Keratinocyte (primary cell): ENCODE data around the gene FARP2. TPM values are rescaled to one million over a fixed set of nuclear protein-coding genes. Genes with fewer than 3 reads are reported as not detected.

Source experiments
- DNase-seq: peaks from one replicate; pipeline ENCODE4 v3.0.0-alpha.2; 2011; ENCODE audit warnings: low read depth, missing footprints, low spot score
- FAIRE-seq: peaks from 2 replicates; lab custom pipeline; 2011; peaks lifted over from hg19 to GRCh38; lab: Jason Lieb, UNC
- H2AFZ ChIP-seq: 2 replicates; pipeline ENCODE4 v1.6.0; 2012; ENCODE audit warnings: low read length, control low read depth, inconsistent platforms; ENCODE audit not compliant: control insufficient read depth
- H3K27ac ChIP-seq: 2 replicates; pipeline ENCODE4 v1.5.1; 2011; ENCODE audit warnings: low read length; ENCODE audit not compliant: control insufficient read depth, insufficient read depth
- H3K27me3 ChIP-seq: 3 replicates; pipeline ENCODE4 v1.6.0; 2011; ENCODE audit warnings: low read length; ENCODE audit not compliant: control insufficient read depth, insufficient read depth; ENCODE audit errors: extremely low read depth
- H3K36me3 ChIP-seq, 2 experiments: 2 replicates in 1 of 2; 3 replicates in 1 of 2; pipeline ENCODE4 v1.5.1; 2011; ENCODE audit warnings: low read length in 2 of 2, mild to moderate bottlenecking in 1 of 2; ENCODE audit not compliant: control insufficient read depth in 2 of 2, insufficient read depth in 2 of 2; ENCODE audit errors: extremely low read depth in 1 of 2
- H3K4me1 ChIP-seq: 3 replicates; pipeline ENCODE4 v1.5.1; 2011; ENCODE audit warnings: low read length; ENCODE audit not compliant: control insufficient read depth, insufficient read depth; ENCODE audit errors: extremely low read depth
- H3K4me2 ChIP-seq: 3 replicates; pipeline ENCODE4 v1.6.0; 2011; ENCODE audit warnings: low read depth, low read length; ENCODE audit not compliant: control insufficient read depth, insufficient read depth; ENCODE audit errors: extremely low read depth
- H3K4me3 ChIP-seq, 3 experiments: fragments of 200-600 bp in 1 of 3; sonication (generic) in 1 of 3; 2 replicates in 2 of 3; 3 replicates in 1 of 3; pipeline ENCODE4 v1.5.1; 2011 to 2016; ENCODE audit warnings: low read length in 3 of 3, mild to moderate bottlenecking in 3 of 3, control low read depth in 2 of 3, inconsistent platforms in 1 of 3, low read depth in 1 of 3, mixed read lengths in 1 of 3, mixed run types in 1 of 3, moderate library complexity in 1 of 3; ENCODE audit not compliant: control insufficient read depth in 2 of 3, insufficient read depth in 2 of 3; ENCODE audit errors: extremely low read depth in 1 of 3
- H3K79me2 ChIP-seq: 2 replicates; pipeline ENCODE4 v1.6.0; 2012; ENCODE audit warnings: low read length; ENCODE audit not compliant: control insufficient read depth, insufficient read depth
- H3K9ac ChIP-seq: 3 replicates; pipeline ENCODE4 v1.6.0; 2011; ENCODE audit warnings: low read length; ENCODE audit not compliant: control insufficient read depth, insufficient read depth; ENCODE audit errors: extremely low read depth
- H3K9me1 ChIP-seq: 3 replicates; pipeline ENCODE4 v1.6.0; 2011; ENCODE audit warnings: low read length; ENCODE audit not compliant: control insufficient read depth, insufficient read depth; ENCODE audit errors: extremely low read depth
- H3K9me3 ChIP-seq: 2 replicates; pipeline ENCODE4 v1.5.1; 2012; ENCODE audit warnings: low read depth, low read length; ENCODE audit not compliant: control insufficient read depth
- H4K20me1 ChIP-seq: 3 replicates; pipeline ENCODE4 v1.6.0; 2011; ENCODE audit warnings: low read length; ENCODE audit not compliant: control insufficient read depth, insufficient read depth; ENCODE audit errors: extremely low read depth
- CTCF ChIP-seq, 3 experiments: IDR thresholded peaks in 1 of 3; conservative IDR thresholded peaks in 1 of 3; optimal IDR thresholded peaks in 1 of 3; 2 replicates in 2 of 3; 3 replicates in 1 of 3; pipeline versions ENCODE3 to v1.5.1; 2011; ENCODE audit warnings: low read length in 3 of 3, mild to moderate bottlenecking in 3 of 3, moderate library complexity in 2 of 3, control low read depth in 1 of 3, inconsistent platforms in 1 of 3; ENCODE audit not compliant: insufficient read depth in 2 of 3; ENCODE audit errors: extremely low read depth in 1 of 3
- EZH2 ChIP-seq: IDR thresholded peaks from one replicate; pipeline ENCODE4 v1.6.1; 2012; ENCODE audit warnings: inconsistent platforms, mild to moderate bottlenecking, low read length, moderate library complexity
- dilution Hi-C: fragments of 300-500 bp; cut with MboI; formaldehyde crosslinking; loops from one replicate; pipeline ENCODE4 v1.7.0; 2020; ENCODE audit warnings: low sequenced_read_pairs; ENCODE audit not compliant: extremely low pct_ligation_motif_present
- polyA plus RNA-seq, 5 experiments: library from polyadenylated mRNA; depleted of rRNA in 3 of 5; stranded (reverse) in 3 of 5; stranded (forward) in 1 of 5; unstranded in 1 of 5; fragments of >200 nt; gene quantifications; 1 replicate in 1 of 5; 2 replicates in 3 of 5; 3 replicates in 1 of 5; pipeline versions ENCODE4 v1.2.1 to v1.2.3, GENCODE V29; 2011 to 2012; ENCODE audit warnings: missing spikeins in 2 of 5, low read depth in 1 of 5, low replicate concordance in 1 of 5

Gene FARP2
- polyA plus RNA-seq, 1 donor (not counting 4 experiments of a cell fraction or from before 2014, with no cell fraction given) = 39.3 TPM

- H3K4me3 ChIP-seq = no peak overlapping the region
- DNase-seq (no peak), FAIRE-seq (no peak)
- H3K9me1 ChIP-seq = no peaks in the 10 kb centered on the region
- peak overlapping the region; percentile 30 for H2AFZ ChIP-seq
- no peak overlapping the region for H3K4me2 ChIP-seq
- H4K20me1 ChIP-seq = no peaks in the 10 kb centered on the region
- TF ChIP-seq EZH2 = no peak
- TF ChIP-seq CTCF (optimal IDR thresholded peaks at IDR 0.05 in 1 of 3, IDR thresholded peaks at IDR 0.05 in 1 of 3, conservative IDR thresholded peaks at IDR 0.05 in 1 of 3; ENCODE audit: extremely low read depth in 1 of 3, insufficient read depth in 2 of 3, low read length in 3 of 3) = no peak
- no peak overlapping the region for H3K9ac ChIP-seq
- H3K27me3 ChIP-seq = no peaks in the 10 kb centered on the region
- H3K36me3 ChIP-seq = no peaks in the 10 kb centered on the region
- H3K27ac ChIP-seq = no peak overlapping the region
- dilution Hi-C loops = no loop called here
- no peaks in the 10 kb centered on the region for H3K79me2 ChIP-seq
- H3K9me3 ChIP-seq = no peaks in the 10 kb centered on the region
- no peaks in the 10 kb centered on the region for H3K4me1 ChIP-seq
Observed at GRCh38 chr2:241514986-241515737, 159.1 kb downstream of the FARP2 start.

GRCh38 chr2:241516520-241516965 is 160.5 kb downstream of the FARP2 start:
- dilution Hi-C loops = no loop called here
- H2AFZ ChIP-seq = no peak overlapping the region

More at GRCh38 chr2:241516520-241516965, 160.5 kb downstream of the FARP2 start:
- Histone ChIP-seq H3K4me2 (no peak overlapping the region), H3K36me3 (no peaks in the 10 kb centered on the region), H3K9me1 (no peaks in the 10 kb centered on the region), H3K9me3 (no peaks in the 10 kb centered on the region), H3K4me1 (no peaks in the 10 kb centered on the region), H3K9ac (no peak overlapping the region), H3K27ac (no peak overlapping the region), H3K27me3 (no peaks in the 10 kb centered on the region), H3K4me3 (no peak overlapping the region), H3K79me2 (no peaks in the 10 kb centered on the region), H4K20me1 (no peaks in the 10 kb centered on the region)
- no peak for DNase-seq
- TF ChIP-seq CTCF (optimal IDR thresholded peaks at IDR 0.05 in 1 of 3, IDR thresholded peaks at IDR 0.05 in 1 of 3, conservative IDR thresholded peaks at IDR 0.05 in 1 of 3; ENCODE audit: extremely low read depth in 1 of 3, insufficient read depth in 2 of 3, low read length in 3 of 3) (no peak), EZH2 (no peak)
- no peak for FAIRE-seq
